Stimulated activated CD4-positive, alpha-beta T cell treated with anti-CD3 and anti-CD28 coated beads, Interleukin-12 subunit alpha, Interleukin-12 subunit beta, amount 100 ng/mL, for 48 hours (primary cell): ENCODE data around the gene PROX2.
A peak's percentile ranks its signal among the peaks of the same experiment; 100 is the strongest.

ENCODE experiments used
- DNase-seq, 3 donors: peaks; one replicate each; pipeline ENCODE4 v3.0.0-alpha.2; 2020; ENCODE audit warnings: low read depth in 2 of 3, low spot score in 1 of 3

PROX2 gene, protein sequence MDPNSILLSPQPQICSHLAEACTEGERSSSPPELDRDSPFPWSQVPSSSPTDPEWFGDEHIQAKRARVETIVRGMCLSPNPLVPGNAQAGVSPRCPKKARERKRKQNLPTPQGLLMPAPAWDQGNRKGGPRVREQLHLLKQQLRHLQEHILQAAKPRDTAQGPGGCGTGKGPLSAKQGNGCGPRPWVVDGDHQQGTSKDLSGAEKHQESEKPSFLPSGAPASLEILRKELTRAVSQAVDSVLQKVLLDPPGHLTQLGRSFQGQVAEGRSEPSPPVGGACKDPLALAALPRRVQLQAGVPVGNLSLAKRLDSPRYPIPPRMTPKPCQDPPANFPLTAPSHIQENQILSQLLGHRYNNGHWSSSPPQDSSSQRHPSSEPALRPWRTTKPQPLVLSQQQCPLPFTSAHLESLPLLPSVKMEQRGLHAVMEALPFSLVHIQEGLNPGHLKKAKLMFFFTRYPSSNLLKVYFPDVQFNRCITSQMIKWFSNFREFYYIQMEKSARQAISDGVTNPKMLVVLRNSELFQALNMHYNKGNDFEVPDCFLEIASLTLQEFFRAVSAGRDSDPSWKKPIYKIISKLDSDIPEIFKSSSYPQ

DNA sequence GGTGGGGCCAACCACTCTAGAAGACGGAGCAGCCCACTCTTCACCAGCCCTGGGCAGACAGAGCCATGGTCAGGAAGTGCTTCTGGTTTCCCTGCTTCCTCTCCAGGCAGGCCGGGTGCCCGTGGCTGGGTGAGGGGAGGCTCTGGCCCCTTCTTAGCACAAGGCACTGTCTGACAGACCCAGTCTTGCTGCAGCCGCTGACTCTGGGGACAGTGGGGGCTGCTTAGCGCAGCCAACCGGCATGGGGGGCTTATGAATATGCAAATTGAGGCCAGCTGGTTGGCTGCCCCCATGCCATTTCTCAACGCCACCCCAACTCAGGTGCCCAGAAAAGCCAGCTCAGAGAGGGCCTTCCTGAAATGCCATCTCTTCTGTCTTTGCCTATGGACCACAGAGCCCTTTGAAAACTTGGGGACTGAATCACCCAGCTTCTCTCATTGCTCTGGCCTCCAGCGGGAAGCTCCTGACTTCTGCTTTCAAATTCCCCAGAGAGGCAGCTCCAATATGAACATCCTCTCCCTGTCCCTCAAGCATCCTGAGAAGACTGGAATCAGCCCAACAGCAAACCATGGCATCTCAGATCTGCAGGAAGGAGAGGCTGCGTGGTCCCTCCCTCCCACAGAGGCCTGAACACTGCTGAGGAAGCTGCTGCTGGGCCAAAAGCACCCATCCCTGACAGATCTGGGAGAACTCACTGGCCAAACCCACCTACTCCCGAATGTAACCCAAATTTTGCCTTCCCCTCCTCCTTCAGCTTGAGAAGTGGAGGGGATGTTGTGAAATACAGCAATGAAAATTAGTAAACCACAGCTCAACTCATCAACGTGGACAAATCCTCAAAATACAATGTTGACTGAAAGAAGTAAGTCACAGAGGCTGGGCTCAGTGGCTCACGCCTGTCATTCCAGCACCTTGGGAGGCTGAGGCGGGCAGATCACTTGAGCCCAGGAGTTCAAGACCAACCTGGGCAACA is at the start of gene PROX2:
Gene PROX2, minus strand, starts transcription at position 205 of the 973 bp plus-strand sequence. CDS start 12,311 bp downstream, outside the sequence.
- DNase-seq: no peak

DNA sequence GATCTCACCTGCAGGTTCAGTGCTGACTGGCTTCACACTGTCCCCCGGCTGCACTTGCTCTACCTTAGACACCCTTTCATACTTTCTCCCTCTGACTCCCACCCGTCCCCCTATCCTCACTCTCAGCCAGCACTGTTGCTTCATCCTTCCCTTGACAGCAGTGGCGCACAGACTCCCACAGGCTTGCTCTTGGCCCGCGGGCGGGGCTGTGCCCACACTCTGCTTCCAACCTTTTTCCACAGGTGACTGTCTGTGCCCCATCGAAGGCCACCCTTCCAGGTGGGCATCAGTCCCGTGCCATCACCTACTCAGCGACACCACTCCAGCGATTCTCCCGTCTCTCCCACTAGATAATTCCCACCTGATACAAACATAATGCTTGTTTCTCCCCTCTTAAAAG is 48.1 kb upstream of the PROX2 start:
- no peak for DNase-seq

DNA sequence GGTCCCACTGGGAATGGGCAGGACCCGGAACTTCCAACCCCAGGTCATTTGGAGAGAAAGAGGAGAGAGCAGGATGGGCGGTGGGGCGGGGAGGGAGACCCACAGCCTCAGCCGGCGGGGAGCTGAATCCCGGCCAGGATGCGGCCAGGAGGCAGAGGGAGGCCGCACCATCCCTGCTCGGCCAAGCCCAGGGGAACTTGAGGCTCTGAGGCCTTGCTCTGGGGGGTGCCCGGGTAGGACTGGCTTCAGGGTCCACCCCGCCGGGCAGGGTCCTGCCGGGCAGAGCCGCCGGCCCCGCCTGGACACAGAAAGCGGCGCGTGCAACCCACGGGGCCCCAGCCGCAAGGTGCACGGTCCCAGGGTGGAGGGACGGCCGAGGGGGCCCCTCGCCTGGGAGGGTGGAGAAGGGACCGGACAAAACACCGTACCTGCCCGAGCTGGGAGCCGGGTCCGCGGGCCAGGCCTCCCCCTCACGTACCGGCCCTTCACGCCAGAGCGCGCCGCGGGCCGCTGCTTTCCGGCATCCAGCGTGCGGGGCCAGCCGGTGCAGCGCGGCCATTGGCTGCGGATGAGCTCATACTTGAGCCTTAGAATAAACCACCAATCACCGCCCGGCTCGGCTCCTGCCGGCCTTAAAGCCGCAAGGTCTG is 46.9 kb upstream of the PROX2 start, which contains the start of gene RPS6KL1:
Gene RPS6KL1, minus strand, starts transcription at position 509 of the 650 bp plus-strand sequence. CDS start 1,719 bp downstream, outside the sequence.
- peak; percentile 39 to 62 (median 59) for DNase-seq

DNA sequence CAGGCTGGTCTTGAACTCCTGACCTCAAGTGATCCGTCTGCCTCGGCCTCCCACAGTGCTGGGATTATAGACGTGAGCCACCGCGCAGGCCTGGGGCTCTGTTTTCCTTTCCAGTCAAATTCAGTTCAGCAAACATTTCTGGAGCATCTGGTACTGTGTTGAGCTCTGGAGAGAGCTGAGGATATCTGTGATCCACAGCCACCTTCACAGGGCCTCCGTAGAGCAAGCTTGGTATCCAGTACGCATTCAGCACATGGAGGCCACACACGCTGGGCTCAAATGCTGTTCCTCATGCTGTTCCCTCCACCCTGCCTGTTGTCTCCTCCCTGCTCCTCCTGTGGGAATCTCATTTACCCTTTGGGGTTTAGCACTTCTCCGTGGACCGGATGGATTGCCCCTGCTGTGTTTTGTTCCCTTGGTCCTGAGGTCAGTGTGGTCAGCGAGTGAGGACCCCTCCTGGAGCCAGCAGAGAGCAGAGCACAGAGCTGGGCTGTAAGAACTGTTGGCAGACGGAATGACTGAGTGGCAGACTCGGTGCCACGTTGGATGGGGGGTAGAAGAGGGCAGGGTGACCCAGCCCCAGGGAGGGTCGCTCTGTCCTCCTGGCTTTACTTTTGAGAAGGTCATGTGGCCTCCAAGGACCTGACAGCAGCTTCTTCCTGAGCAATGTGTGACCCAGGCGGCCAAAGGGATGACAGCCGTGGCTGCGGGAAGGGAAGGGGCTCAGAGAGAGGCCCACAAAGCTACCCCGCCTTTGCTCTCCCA is 46.2 kb upstream of the PROX2 start:
- DNase-seq: no peak

DNA sequence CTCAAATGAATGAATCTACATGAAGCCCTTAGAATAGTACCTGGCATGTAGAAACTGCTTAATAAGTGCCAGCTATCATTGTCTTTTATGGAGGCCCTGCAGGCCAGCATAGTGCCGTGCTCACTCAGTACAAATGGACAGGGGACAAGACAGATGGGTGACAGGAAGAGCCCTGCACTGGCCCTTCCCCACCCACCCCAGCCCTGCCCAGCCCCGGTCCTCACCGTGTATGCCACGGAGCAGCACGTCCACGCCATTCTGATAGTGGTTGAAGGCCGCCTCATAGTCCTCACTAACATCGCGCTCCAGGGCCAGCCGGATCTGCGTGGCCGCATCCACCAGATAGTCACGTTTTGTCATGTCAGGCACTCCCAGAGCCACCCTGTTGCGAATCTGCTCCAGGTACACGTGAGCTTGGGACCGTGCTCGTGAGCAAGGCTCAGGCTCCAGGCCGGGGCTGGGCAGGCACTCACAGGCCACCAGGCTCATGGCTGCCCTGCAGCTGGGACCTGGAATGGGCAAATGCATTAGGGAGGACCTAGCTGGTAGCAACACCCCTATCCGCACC is 45.2 kb upstream of the PROX2 start:
- DNase-seq: no peak

DNA sequence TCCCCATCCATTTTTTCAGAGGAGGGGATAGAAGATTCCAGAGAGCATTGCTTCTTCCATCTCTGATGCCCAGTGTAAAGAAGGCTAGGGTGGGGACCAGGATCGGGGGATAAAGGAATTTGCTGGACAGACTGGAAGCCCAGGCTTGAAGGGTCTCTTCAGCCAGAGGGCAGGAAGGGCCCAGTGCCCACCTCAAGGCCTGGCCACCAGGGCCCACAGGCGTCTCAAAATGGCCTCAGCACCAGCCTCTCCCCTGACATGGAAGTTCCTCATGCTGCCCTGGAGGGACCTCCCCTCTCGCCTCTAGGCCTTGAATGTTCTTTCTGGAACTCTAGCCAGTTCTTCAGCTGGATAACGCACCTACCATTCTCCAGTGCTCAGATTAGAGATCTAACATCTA is 44.3 kb upstream of the PROX2 start:
- no peak for DNase-seq

DNA sequence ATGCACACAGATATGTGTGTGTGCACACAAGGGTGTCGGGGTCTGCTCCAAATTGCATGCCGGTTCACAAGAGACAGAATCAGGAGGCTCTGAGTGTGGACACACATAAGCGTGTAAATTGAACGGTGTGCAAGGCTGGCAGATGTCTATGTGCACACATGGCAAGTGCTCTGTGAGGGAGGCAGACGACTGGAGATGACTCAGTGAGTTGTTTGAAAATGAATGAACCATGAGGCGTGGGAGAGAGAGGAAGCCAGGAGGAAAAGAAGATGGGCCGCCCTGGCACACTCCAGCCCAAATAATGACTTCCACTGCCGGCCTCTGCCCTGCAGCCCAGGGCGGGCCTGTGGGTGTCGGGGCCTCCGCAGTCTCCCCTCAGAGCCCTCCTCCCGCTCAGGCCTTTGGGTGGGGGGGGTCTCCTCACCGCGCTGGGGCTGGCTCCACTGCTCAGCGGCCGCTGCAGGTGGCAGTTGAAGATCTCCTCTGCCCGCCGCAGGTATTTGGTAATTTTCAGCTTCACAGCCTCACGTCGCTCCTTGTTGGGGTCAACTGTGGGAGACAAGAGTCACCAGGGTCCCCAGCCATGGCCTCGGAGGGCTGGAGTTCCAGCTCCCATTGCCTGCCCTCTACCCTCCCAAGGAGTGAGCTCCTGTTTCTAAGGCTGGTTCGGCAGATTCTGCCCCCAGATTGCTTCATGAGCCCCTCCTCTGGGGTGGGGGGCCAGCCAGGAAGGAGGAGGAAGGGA is 43.6 kb upstream of the PROX2 start:
- DNase-seq: no peak

DNA sequence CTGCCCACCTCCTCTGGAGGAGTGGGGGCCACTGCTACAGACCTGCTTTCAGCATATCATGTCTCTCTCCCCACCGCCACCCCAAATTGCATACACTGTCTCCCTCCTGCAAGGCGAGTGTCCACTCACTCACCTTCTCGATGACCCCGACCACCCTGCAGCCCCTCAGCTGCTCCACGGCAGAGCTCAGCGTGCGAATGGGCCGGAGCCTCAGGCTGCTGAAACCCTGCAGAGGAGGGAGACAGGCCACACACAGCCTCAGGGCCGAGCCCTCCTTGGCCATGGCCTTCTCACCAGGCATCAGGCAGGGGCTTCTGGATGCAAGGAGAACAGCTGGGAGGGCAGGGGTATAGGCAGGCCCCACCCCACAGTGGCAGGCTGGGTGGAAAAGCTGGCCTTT is 42.4 kb upstream of the PROX2 start:
- DNase-seq: no peak

DNA sequence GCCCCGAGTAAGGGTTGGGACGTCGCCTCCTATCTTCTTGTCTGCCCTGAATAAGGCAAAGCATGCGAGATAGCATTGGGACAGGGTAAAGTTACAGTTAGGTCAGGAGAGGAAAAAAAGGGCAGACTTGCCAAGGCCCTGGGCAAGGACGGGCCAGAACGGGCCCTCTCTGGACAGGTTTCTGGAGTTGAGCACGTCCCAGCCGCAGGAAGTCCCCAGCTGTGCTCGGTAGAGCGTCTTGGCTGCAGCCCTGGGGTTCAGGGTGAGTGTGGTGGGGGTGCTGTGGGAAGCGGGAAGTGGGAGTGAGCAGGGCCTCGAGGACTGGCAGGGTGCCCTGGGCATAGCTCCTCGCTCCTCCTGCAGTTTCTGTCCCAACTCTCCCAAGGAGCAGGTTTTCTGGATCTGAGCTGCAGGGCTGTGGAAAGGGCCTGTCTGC is 41.7 kb upstream of the PROX2 start:
- no peak for DNase-seq

DNA sequence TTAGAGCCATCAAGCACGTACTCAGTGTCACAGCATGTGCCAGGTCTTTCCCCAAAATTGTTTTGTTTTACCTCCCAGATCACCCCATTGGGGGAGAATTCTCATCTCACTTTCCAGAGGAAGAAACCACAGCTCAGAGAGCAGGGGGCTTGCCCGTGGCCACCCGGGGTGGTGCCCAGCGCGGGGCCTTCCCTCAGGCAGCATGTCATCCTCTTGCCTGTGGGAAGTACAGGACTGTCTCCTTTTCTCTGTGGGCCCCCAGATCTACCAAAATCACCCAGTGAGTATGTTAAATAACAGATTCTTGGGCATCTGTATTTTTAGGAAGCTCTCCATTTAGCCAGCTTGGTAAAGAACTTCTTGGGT is 41.2 kb upstream of the PROX2 start:
- DNase-seq: no peak

DNA sequence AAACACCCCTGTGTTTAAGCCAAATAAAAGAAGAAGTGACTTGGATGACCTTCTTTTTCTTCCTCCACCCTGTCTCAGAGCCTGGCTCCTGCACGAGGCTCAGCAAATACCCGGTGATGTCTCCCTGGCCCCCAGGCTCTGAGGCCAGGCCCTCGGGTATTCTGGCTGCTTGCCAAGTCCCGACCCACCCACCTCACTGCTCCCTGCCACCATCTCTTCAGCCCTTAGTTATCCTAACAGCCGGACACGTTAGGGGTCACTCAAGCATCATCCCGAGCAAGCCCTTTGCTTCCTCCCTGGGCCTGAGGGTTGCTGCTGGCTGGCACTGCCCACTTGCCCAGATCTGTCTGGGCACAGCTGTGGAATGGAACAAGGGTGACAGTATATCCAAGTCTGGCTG is 39.9 kb upstream of the PROX2 start:
- no peak for DNase-seq

DNA sequence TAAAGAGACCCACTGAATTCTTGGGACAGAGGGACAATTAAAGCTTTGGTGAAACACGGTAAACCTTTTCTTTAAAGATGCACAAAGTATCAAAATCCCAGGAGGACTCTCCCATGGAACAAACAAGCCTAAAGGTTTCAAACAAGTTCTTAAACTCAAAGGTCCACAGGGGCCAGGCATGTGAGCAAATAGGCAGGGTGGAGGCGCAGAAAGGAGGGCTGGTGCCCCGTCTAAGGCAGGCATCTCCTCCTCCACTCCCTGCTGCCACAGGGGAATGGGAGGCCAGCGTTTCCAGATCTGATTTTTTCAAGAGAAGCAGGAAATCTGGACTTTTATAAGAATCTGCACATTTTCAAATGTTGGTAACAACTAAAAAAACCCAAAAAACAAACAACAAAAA is 39.5 kb upstream of the PROX2 start:
- DNase-seq: no peak

DNA sequence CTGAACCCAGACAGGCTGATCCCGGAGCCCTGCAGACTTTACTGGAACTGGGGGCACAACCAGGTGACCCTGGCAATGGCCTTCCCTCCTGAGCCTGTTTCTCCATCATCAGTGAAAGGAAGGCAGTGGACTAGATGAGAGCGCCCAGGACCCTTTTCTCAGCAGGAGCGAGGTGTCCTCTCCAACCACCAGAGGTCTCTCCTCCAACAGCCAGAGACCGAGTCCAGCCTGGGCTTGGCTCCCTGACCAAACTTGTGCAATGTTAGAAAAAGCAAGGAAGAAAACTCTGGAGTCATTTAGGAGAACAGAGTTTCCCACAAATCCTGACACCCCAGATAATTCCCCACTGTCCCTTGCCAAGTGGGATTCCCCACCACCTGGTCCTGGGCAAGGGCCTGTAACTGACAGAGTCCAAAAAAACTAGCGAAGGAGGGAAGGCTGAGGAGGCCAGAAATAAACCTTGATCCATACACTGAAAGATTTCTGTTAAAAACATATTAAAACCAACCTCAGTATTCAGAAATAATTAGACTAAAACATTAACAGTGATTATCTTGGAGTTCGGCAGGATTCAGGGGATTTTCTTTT is 38.1 kb upstream of the PROX2 start:
- no peak for DNase-seq

DNA sequence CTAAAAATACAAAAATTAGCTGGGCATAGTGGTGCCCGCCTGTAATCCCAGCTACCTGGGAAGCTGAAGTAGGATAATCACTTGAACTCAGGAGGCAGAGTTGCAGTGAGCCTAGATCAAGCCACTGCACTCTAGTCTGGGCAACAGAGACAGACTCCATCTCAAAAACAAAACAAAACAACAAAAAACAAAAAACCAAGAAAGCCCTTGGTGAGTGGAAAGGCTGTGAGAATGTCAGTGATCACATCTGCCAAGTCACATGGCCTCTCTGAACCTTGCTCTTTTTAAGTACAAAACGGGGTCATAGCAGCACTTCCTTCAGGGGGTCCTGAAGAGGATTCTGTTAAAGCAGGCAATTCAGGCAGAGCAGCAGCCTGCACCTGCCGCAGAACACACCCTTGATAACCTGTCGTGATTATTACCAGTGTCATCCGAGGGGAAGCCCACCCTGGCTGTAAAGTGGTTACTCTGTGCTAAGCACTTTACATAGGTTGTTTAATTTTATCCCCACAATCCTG is 37.5 kb upstream of the PROX2 start:
- DNase-seq: no peak

DNA sequence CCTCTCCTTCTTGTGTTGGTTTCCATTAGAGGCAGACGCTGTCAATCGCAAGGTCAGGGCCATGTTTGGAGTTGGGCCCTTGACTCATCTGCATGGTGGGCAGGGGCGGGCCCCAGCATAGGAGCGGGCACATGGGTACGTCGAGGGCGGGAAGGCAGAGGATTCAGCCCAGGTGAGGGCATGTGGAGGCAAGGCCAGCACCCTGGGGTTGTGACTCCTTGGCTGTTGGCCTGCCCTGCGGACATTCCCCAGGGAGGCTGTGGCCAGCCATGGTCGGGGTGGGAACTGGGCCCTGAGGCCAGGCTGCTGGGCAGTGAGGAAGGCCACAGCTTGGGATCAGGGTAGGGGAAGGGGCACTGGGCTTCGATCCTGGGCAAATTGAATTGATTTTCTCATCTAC is 36.9 kb upstream of the PROX2 start:
- DNase-seq: no peak

DNA sequence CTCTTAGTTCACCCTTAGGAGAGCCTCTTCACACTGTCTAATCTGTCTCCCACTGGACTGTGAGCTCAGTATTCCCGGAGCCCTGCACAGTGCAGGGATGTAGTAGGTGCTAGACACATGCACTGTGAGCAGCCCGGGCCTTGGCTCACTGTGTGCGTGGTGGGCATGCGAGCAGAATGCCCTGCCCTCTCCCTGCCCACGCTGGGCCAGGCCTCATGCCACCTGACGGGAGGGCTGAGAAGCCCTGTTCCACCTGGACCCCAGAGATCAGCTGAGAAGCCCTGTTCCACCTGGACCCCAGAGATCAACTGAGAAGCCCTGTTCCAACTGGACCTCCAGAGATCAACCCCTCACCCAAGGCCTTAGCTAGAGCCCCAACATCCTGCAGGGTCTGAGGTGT is 36.2 kb upstream of the PROX2 start:
- no peak for DNase-seq

DNA sequence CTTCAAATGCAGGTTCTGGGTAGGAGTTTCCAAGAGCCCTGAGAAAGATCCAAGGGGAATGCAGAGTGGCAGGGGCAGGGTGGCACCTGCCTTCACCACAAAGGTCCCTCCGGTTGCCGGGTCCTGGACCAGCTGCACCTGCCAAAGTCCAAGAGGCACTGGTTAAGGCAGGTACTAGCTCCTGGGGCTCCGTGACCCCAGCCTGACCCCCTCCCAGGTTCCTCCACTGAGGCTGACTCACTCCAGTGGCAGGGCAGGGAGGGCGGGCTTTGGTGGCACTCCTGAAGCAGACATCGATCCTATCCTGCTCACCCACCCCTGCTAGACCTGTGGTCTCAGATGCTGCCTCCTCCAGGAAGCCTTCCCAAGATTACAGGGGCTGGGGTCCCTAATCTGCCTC is 35.8 kb upstream of the PROX2 start:
- DNase-seq: no peak

DNA sequence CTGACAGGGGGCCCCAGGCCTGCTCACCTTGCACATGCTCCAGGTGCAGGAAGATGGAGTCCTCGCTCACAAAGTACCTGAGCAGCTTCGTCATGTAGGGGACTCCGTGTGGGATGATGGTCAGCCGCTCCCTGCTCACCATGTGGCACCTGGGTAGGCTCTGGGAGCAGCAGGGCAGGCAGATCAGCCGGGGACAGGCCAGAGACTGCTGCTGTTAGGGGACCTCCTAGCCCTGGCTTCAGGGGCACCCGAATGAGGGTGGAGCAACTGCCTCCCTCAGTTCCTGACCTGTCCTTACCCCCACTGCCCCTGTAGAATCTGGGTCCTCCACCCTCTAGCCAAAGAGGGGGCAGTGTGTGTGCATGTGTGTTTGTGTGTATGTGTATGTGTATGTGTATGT is 35.3 kb upstream of the PROX2 start:
- DNase-seq: no peak

DNA sequence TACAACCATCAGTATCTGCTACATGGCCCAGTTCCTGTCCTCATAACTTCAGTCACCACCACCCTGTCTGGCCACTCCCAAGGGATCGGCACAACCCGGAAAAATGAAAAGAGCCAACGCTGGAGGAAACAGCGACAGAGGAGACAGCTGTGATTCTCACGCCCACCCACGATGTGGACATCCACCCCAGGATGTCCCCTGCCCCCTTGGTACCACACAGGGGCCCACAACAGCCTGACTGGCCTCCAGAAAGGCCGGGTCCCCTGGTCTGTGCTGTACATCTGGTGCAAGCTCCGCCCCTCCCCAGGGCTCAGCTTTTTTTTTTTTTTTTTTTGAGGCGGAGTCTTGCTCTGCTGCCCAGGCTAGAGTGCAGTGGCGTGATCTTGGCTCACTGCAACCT is 34.6 kb upstream of the PROX2 start:
- no peak for DNase-seq
